ENCODE results near the gene ZDHHC14. TPM values are rescaled to one million over a fixed set of nuclear protein-coding genes. Genes with fewer than 3 reads are reported as not detected.

Gene ZDHHC14
- total RNA-seq, 4 donors from 2014 or later: 6.5 to 10.4 (median 8.0) TPM

- no peak for TF ChIP-seq CTCF (IDR thresholded peaks at IDR 0.05; ENCODE audit: low read depth)
These were observed 181.2 kb downstream of the ZDHHC14 start for GRCh38 chr6:157561929-157562810.

GRCh38 chr6:157562997-157563396 lies 182.0 kb downstream of the ZDHHC14 start:
- no peak for TF ChIP-seq CTCF (IDR thresholded peaks at IDR 0.05; ENCODE audit: low read depth)

- TF ChIP-seq CTCF (IDR thresholded peaks at IDR 0.05; ENCODE audit: low read depth): no peak
These were observed 182.8 kb downstream of the ZDHHC14 start for GRCh38 chr6:157563611-157564284.

- no peak for TF ChIP-seq CTCF (IDR thresholded peaks at IDR 0.05; ENCODE audit: low read depth)
These were observed 187.7 kb downstream of the ZDHHC14 start for GRCh38 chr6:157568702-157569101.

GRCh38 chr6:157569543-157569942 lies 188.6 kb downstream of the ZDHHC14 start:
- no peak for TF ChIP-seq CTCF (IDR thresholded peaks at IDR 0.05; ENCODE audit: low read depth)

GRCh38 chr6:157570104-157570503 lies 189.1 kb downstream of the ZDHHC14 start:
- TF ChIP-seq CTCF (IDR thresholded peaks at IDR 0.05; ENCODE audit: low read depth): no peak

DNA sequence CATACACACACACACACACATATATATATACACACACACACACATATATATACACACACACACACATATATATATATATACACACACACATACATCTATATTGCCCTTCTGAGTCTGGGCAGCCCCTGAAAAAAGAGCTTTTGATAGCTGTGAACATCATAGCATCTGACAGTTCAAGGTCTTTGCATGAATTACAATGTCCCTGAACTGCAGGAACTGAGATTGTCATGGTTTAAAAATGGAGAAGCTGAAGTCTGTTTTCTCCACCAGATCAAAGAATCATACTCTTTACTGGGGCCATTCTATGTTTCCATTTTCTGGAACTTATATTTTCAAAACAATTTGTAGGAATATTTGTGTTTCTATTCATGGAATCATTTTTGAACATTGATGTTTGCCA lies 189.8 kb downstream of the ZDHHC14 start:
- no peak for TF ChIP-seq CTCF (IDR thresholded peaks at IDR 0.05; ENCODE audit: low read depth)
